ENCODE data around the gene TRAPPC2B.
"Not testable (repeated sequence)": the region's sequence is repeated elsewhere in the genome, so short reads cannot be mapped to it uniquely, and the experiment has no call there.

Gene TRAPPC2B

DNA sequence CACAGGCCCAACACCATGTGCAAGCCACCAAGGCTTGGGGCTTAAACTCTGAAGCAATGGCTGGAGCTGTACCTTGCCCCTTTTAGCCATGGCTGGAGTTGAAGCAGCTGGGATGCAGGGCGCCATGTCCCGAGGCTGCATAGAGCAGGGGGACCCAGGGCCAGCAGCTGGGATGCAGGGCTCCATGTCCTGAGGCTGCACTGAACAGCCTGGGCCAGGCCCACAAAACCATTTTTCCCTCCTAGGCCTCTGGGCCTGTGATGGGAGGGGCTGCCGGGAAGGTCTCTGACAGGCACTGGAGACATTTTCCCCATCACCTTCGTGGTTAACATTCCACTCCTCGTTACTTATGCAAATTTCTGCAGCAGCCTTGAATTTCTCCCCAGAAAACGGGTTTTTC is 10.8 kb downstream of the TRAPPC2B start:
- DNase-seq (ENCODE audit: low read depth in 2 of 3, low spot score in 2 of 3), result no peak

GRCh38 chr19:57374647-57375046 is 11.3 kb downstream of the TRAPPC2B start:
- DNase-seq (ENCODE audit: low read depth in 2 of 3, low spot score in 2 of 3), result not testable (repeated sequence)

- DNase-seq (ENCODE audit: low read depth in 2 of 3, low spot score in 2 of 3), result no peak
These were observed 12.8 kb downstream of the TRAPPC2B start for GRCh38 chr19:57376151-57376550.

GRCh38 chr19:57377498-57378146 is 14.3 kb downstream of the TRAPPC2B start:
- DNase-seq (ENCODE audit: low read depth in 2 of 3, low spot score in 2 of 3), result no peak

DNA sequence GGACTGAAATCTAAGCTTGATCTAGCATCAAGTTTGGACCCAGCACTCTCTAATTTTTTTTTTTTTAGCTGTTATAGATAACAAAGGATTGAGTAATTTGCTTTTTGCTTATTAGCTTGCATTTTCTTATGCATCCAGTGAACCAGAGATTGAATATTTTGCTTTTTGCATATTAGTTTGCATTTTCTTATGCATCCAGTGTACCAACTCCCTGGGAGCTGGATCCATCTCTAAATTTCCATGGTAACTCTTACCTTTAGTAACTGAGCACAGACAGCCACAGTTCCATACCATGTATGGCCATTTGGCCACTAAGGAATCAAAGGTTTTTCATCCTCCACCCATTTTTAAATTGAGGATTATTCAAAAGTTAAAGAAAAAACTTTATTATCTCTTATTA is 17.6 kb downstream of the TRAPPC2B start:
- no peak for DNase-seq (ENCODE audit: low read depth in 2 of 3, low spot score in 2 of 3)

GRCh38 chr19:57382806-57383488 is 19.6 kb downstream of the TRAPPC2B start:
- DNase-seq (ENCODE audit: low read depth in 2 of 3, low spot score in 2 of 3), result no peak

DNA sequence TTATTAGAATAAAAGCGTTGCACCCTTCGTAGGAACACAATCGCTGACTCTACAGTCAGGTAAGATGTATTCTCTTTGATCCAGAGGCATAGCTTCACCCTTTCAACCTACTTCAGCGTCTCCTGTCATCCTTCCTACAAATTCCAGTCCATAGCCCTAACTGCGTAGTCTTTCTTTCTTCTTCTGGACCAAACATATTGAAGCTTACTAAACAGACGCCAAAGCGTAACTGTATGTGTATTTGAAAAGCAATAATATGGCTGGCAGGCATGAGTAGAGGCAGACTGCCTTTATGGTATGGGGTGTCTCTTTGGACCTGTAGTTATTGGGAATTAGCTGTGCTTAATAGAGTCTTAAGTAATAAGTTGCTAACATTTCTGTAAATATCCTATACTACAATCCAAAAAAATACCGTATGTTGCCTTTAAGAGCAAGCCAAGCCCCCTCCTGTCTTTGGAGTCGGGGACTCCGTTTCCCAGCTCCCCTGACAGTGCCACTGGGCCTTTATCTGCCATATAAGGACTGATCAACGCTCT is 25.9 kb downstream of the TRAPPC2B start:
- DNase-seq (ENCODE audit: low read depth in 2 of 3, low spot score in 2 of 3), result no peak

DNA sequence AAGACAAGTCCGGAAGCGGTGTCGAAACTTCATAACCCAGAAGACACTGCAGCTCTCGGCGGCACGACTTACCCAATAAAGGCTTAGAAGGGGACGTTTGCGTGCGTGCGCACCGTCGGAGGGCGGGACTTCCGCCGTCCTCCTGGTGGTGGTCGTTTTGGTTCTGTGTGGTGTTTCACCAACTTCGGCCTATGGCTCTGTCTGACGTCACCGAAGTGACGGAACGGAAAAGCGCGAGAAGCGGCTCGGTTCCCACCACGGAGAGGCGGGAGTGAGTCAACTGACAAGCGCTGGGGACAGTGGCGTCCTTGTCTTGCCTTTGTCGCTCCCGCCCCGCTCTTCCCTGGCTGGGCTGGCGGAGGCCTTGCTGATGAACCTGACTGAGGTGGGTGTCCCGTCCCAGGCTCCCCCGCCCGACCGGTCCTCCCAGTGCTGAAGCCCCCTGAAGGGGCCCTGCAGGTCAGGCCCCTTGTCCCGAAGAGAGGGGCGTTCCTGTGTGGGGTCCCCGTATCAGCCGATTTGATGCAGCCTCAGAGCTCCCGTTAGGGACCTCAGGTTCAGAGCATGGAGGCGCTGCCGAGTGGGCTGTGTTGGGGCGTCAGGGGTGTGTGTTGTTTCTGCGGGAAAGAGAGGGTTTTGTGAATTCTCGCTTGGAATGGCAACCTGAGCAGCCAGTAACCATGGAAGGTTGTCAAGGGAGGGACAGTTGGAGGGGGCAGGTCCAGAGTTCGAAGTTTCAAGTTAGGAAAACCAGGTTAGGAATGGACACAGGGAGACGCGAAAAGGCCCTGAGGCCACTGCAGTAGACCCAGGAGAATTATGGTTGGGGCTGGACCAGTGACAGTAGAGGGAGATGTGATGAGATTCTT is 26.6 kb downstream of the TRAPPC2B start, which contains the start of gene ZNF548:
ZNF548 (plus strand) TSS at position 125 of the 869 bp plus-strand sequence; CDS start at position 371, 246 bp downstream.
- peak; percentile 82 to 97 (median 95) for DNase-seq (ENCODE audit: low read depth in 2 of 3, low spot score in 2 of 3)

GRCh38 chr19:57395710-57396109 is 32.4 kb downstream of the TRAPPC2B start:
- no peak for DNase-seq (ENCODE audit: low read depth in 2 of 3, low spot score in 2 of 3)

DNA sequence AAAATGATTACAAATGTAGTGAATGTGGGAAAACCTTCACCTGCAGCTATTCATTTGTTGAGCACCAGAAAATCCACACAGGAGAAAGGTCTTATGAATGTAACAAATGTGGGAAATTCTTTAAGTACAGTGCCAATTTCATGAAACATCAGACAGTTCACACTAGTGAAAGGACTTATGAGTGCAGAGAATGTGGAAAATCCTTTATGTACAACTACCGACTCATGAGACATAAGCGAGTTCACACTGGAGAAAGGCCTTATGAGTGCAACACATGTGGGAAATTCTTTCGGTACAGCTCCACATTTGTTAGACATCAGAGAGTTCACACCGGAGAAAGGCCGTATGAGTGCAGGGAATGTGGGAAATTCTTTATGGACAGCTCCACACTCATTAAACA is 35.5 kb downstream of the TRAPPC2B start:
- no peak for DNase-seq (ENCODE audit: low read depth in 2 of 3, low spot score in 2 of 3)

- DNase-seq (ENCODE audit: low read depth in 2 of 3, low spot score in 2 of 3), result no peak
These were observed 40.6 kb downstream of the TRAPPC2B start for GRCh38 chr19:57403737-57404563.

- DNase-seq (ENCODE audit: low read depth in 2 of 3, low spot score in 2 of 3), result peak; percentile 18 to 23 (median 22)
These were observed 43.3 kb downstream of the TRAPPC2B start for GRCh38 chr19:57406516-57407123.

GRCh38 chr19:57410877-57411671 is 47.7 kb downstream of the TRAPPC2B start, which contains the start of gene ZNF17:
Gene ZNF17 (plus strand): TSS chr19:57411161. CDS start chr19:57413616, 2,455 bp downstream.
- DNase-seq (ENCODE audit: low read depth in 2 of 3, low spot score in 2 of 3), result peak; percentile 53 to 76 (median 74)

Data from activated CD8-positive, alpha-beta memory T cell treated with anti-CD3 and anti-CD28 coated beads for 48 hours (primary cell).